Measurements from ENCODE around the gene HIBCH. TPM values are rescaled to one million over a fixed set of nuclear protein-coding genes. Genes with fewer than 3 reads are reported as not detected.
"Not testable (repeated sequence)": the region's sequence is repeated elsewhere in the genome, so short reads cannot be mapped to it uniquely, and the experiment has no call there.

The HIBCH gene
- 2.5 and 6.8 TPM in 2 replicates for total RNA-seq (2014; rRNA removed; shearing (Covaris generic); ENCODE audit: low replicate concordance)

- peak; percentile 99 for DNase-seq (ENCODE audit: low read depth)
- in situ Hi-C loops (cut with HindIII; ENCODE audit: low pct_unique_long_range_greater_than_20kb, low sequenced_read_pairs) = no loop called here
Measured at GRCh38 chr2:190319555-190320498, at the start of gene HIBCH. Gene HIBCH (minus strand): TSS chr2:190319826. CDS start chr2:190319750, 76 bp downstream.

- in situ Hi-C loops (cut with HindIII; ENCODE audit: low pct_unique_long_range_greater_than_20kb, low sequenced_read_pairs) = no loop called here
- DNase-seq (ENCODE audit: low read depth) = no peak
Measured at GRCh38 chr2:190367091-190367490, 47.5 kb upstream of the HIBCH start.

- in situ Hi-C loops (cut with HindIII; ENCODE audit: low pct_unique_long_range_greater_than_20kb, low sequenced_read_pairs) = no loop called here
- no peak for DNase-seq (ENCODE audit: low read depth)
Measured at GRCh38 chr2:190366248-190366753, 46.7 kb upstream of the HIBCH start.

GRCh38 chr2:190365499-190366204 lies 46.0 kb upstream of the HIBCH start:
- in situ Hi-C loops (cut with HindIII; ENCODE audit: low pct_unique_long_range_greater_than_20kb, low sequenced_read_pairs) = no loop called here
- DNase-seq (ENCODE audit: low read depth) = no peak

GRCh38 chr2:190362894-190363293 lies 43.3 kb upstream of the HIBCH start:
- in situ Hi-C loops (cut with HindIII; ENCODE audit: low pct_unique_long_range_greater_than_20kb, low sequenced_read_pairs) = no loop called here
- no peak for DNase-seq (ENCODE audit: low read depth)

- in situ Hi-C loops (cut with HindIII; ENCODE audit: low pct_unique_long_range_greater_than_20kb, low sequenced_read_pairs) = no loop called here
- DNase-seq (ENCODE audit: low read depth) = no peak
Measured at GRCh38 chr2:190361572-190361971, 41.9 kb upstream of the HIBCH start.

- no peak for DNase-seq (ENCODE audit: low read depth)
- in situ Hi-C loops (cut with HindIII; ENCODE audit: low pct_unique_long_range_greater_than_20kb, low sequenced_read_pairs) = no loop called here
Measured at GRCh38 chr2:190360965-190361364, 41.3 kb upstream of the HIBCH start.

- DNase-seq (ENCODE audit: low read depth) = no peak
- in situ Hi-C loops (cut with HindIII; ENCODE audit: low pct_unique_long_range_greater_than_20kb, low sequenced_read_pairs) = no loop called here
Measured at GRCh38 chr2:190360561-190360960, 40.9 kb upstream of the HIBCH start.

GRCh38 chr2:190358655-190359448 lies 39.2 kb upstream of the HIBCH start:
- in situ Hi-C loops (cut with HindIII; ENCODE audit: low pct_unique_long_range_greater_than_20kb, low sequenced_read_pairs); DNase-seq (ENCODE audit: low read depth): not testable (repeated sequence)

GRCh38 chr2:190357600-190357999 lies 38.0 kb upstream of the HIBCH start:
- in situ Hi-C loops (cut with HindIII; ENCODE audit: low pct_unique_long_range_greater_than_20kb, low sequenced_read_pairs) = no loop called here

GRCh38 chr2:190355968-190356644 lies 36.5 kb upstream of the HIBCH start:
- in situ Hi-C loops (cut with HindIII; ENCODE audit: low pct_unique_long_range_greater_than_20kb, low sequenced_read_pairs) = no loop called here
- DNase-seq (ENCODE audit: low read depth) = no peak

More at GRCh38 chr2:190357600-190357999, 38.0 kb upstream of the HIBCH start:
- DNase-seq (ENCODE audit: low read depth) = no peak

GRCh38 chr2:190354003-190354690 lies 34.5 kb upstream of the HIBCH start:
- in situ Hi-C loops (cut with HindIII; ENCODE audit: low pct_unique_long_range_greater_than_20kb, low sequenced_read_pairs) = no loop called here
- no peak for DNase-seq (ENCODE audit: low read depth)

GRCh38 chr2:190353537-190353899 lies 33.9 kb upstream of the HIBCH start:
- in situ Hi-C loops (cut with HindIII; ENCODE audit: low pct_unique_long_range_greater_than_20kb, low sequenced_read_pairs) = no loop called here
- DNase-seq (ENCODE audit: low read depth) = no peak

- DNase-seq (ENCODE audit: low read depth) = no peak
- in situ Hi-C loops (cut with HindIII; ENCODE audit: low pct_unique_long_range_greater_than_20kb, low sequenced_read_pairs) = no loop called here
Measured at GRCh38 chr2:190352668-190353536, 33.3 kb upstream of the HIBCH start.

GRCh38 chr2:190351955-190352354 lies 32.3 kb upstream of the HIBCH start:
- in situ Hi-C loops (cut with HindIII; ENCODE audit: low pct_unique_long_range_greater_than_20kb, low sequenced_read_pairs) = no loop called here
- no peak for DNase-seq (ENCODE audit: low read depth)

- no peak for DNase-seq (ENCODE audit: low read depth)
- in situ Hi-C loops (cut with HindIII; ENCODE audit: low pct_unique_long_range_greater_than_20kb, low sequenced_read_pairs) = no loop called here
Measured at GRCh38 chr2:190350371-190350770, 30.7 kb upstream of the HIBCH start.
